Testis (tissue), 2 donors: ENCODE data around the gene SERTAD1.

Experiments used
- POLR2A ChIP-seq: fragments of 450-650 bp; IDR thresholded peaks from one replicate; pipeline ENCODE4 v1.6.1; 2017; ENCODE audit warnings: antibody characterized with exemption, mild to moderate bottlenecking, moderate library complexity
- TF ChIP-seq, protein P1 (sequence below), 3 experiments: fragments of 450-650 bp in 2 of 3; fragments of 200-600 bp in 1 of 3; sonication (generic) in 1 of 3; IDR thresholded peaks; one replicate each; pipeline ENCODE4 v1.5.1; 2016 to 2019; ENCODE audit warnings: antibody characterized with exemption in 3 of 3, mild to moderate bottlenecking in 2 of 3, moderate library complexity in 1 of 3

- TF ChIP-seq, protein P1, sequence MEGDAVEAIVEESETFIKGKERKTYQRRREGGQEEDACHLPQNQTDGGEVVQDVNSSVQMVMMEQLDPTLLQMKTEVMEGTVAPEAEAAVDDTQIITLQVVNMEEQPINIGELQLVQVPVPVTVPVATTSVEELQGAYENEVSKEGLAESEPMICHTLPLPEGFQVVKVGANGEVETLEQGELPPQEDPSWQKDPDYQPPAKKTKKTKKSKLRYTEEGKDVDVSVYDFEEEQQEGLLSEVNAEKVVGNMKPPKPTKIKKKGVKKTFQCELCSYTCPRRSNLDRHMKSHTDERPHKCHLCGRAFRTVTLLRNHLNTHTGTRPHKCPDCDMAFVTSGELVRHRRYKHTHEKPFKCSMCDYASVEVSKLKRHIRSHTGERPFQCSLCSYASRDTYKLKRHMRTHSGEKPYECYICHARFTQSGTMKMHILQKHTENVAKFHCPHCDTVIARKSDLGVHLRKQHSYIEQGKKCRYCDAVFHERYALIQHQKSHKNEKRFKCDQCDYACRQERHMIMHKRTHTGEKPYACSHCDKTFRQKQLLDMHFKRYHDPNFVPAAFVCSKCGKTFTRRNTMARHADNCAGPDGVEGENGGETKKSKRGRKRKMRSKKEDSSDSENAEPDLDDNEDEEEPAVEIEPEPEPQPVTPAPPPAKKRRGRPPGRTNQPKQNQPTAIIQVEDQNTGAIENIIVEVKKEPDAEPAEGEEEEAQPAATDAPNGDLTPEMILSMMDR (IDR thresholded peaks at IDR 0.05) = no peak
- no peak for TF ChIP-seq POLR2A
These were observed 31.3 kb upstream of the SERTAD1 start for GRCh38 chr19:40457048-40457447.
